Lower leg skin (tissue), 3 donors: Measurements from ENCODE around the gene TANK.

Source experiments
- CTCF ChIP-seq, 3 donors: fragments of 450-650 bp; IDR thresholded peaks; one replicate each; pipeline ENCODE4 v1.5.1; 2016; ENCODE audit warnings: antibody characterized with exemption in 3 of 3, mild to moderate bottlenecking in 3 of 3, moderate library complexity in 2 of 3
- POLR2A ChIP-seq, 2 donors: fragments of 450-650 bp; IDR thresholded peaks; one replicate each; pipeline ENCODE4 v1.6.1; 2016 to 2017; ENCODE audit warnings: antibody characterized with exemption in 2 of 2, mild to moderate bottlenecking in 1 of 2, moderate library complexity in 1 of 2

- TF ChIP-seq CTCF (IDR thresholded peaks at IDR 0.05) (no peak), POLR2A (IDR thresholded peaks at IDR 0.05) (no peak)
Observed at GRCh38 chr2:161146209-161146775, 13.9 kb upstream of the TANK start.
